CD4-positive, alpha-beta memory T cell (primary cell): ENCODE data around the gene SLC37A2. TPM values are rescaled to one million over a fixed set of nuclear protein-coding genes. Genes with fewer than 3 reads are reported as not detected.

Source experiments
- CTCF ChIA-PET: fragments of 350-600 bp; sonication (Branson Sonifier 250); formaldehyde crosslinking; loops from one replicate; lab custom pipeline; 2021; ENCODE audit warnings: inconsistent platforms; ENCODE audit not compliant: partially characterized antibody; lab: Charles Lee
- POLR2A ChIA-PET: fragments of 350-600 bp; sonication (Branson Sonifier 250); formaldehyde crosslinking; loops from one replicate; lab custom pipeline; 2021; ENCODE audit not compliant: partially characterized antibody; lab: Charles Lee
- DNase-seq, 5 donors: peaks; one replicate each; pipeline versions ENCODE4 v3.0.0 to v3.0.0-alpha.2; 2020 to 2022; ENCODE audit warnings: mixed read lengths in 1 of 5
- H3K27ac ChIP-seq: one replicate; pipeline ENCODE4 v1.7.0; 2013; ENCODE audit warnings: low read depth, low read length
- H3K27me3 ChIP-seq: 2 replicates; pipeline ENCODE4 v1.7.0; 2013; ENCODE audit warnings: mild to moderate bottlenecking, low read length, moderate library complexity; ENCODE audit not compliant: insufficient read depth
- H3K36me3 ChIP-seq: 2 replicates; pipeline ENCODE4 v1.7.0; 2013; ENCODE audit warnings: mild to moderate bottlenecking, low read length, moderate library complexity; ENCODE audit not compliant: insufficient read depth
- H3K4me1 ChIP-seq: 2 replicates; pipeline ENCODE4 v1.7.0; 2013; ENCODE audit warnings: mild to moderate bottlenecking, low read length, moderate library complexity; ENCODE audit not compliant: insufficient read depth
- H3K4me3 ChIP-seq, 2 donors: one replicate each; pipeline ENCODE4 v1.7.0; 2013; ENCODE audit warnings: low read length in 2 of 2, mild to moderate bottlenecking in 1 of 2
- H3K9me3 ChIP-seq, 2 donors: one replicate each; pipeline ENCODE4 v1.7.0; 2013; ENCODE audit warnings: low read length in 2 of 2, control low read depth in 1 of 2; ENCODE audit not compliant: control insufficient read depth in 1 of 2
- H3K27ac Mint-ChIP-seq, 7 donors: one replicate each; pipeline ENCODE4 v1.8.0; 2020 to 2021; ENCODE audit warnings: mixed read lengths in 7 of 7, mild to moderate bottlenecking in 6 of 7, inconsistent platforms in 3 of 7, moderate library complexity in 3 of 7
- H3K27me3 Mint-ChIP-seq, 2 donors: one replicate each; pipeline ENCODE4 v1.8.0; 2020 to 2021; ENCODE audit warnings: mixed read lengths in 2 of 2
- H3K36me3 Mint-ChIP-seq, 2 donors: one replicate each; pipeline ENCODE4 v1.8.0; 2020 to 2021; ENCODE audit warnings: mixed read lengths in 2 of 2, inconsistent platforms in 1 of 2, mild to moderate bottlenecking in 1 of 2
- H3K4me1 Mint-ChIP-seq, 4 donors: one replicate each; pipeline ENCODE4 v1.8.0; 2020 to 2021; ENCODE audit warnings: mixed read lengths in 4 of 4, mild to moderate bottlenecking in 1 of 4
- H3K4me3 Mint-ChIP-seq, 8 donors: one replicate each; pipeline ENCODE4 v1.8.0; 2020 to 2021; ENCODE audit warnings: mixed read lengths in 8 of 8, mild to moderate bottlenecking in 7 of 8, moderate library complexity in 6 of 8, inconsistent platforms in 3 of 8
- H3K9me3 Mint-ChIP-seq, 8 donors: one replicate each; pipeline ENCODE4 v1.8.0; 2020 to 2021; ENCODE audit warnings: mixed read lengths in 8 of 8, mild to moderate bottlenecking in 5 of 8, inconsistent platforms in 3 of 8, moderate library complexity in 1 of 8
- intact Hi-C: fragments of 100-400 bp; cut with micrococcal nuclease; formaldehyde crosslinking; loops from one replicate; pipeline ENCODE4 v1.15.1; 2023
- polyA plus RNA-seq, 2 donors: library from polyadenylated mRNA; unstranded; fragments of 300-500 nt; fragmentation: Illumina TruSeq; gene quantifications; one replicate each; pipeline ENCODE4 v1.2.3, GENCODE V29; 2021
- total RNA-seq, 2 experiments: library from RNA; stranded (reverse); gene quantifications; one replicate each; pipeline ENCODE4 v1.2.3, GENCODE V29; 2021

The SLC37A2 gene
- total and polyA plus RNA-seq, 4 experiments from 2014 or later = 3.8 to 4.8 TPM; not detected in 2

DNA sequence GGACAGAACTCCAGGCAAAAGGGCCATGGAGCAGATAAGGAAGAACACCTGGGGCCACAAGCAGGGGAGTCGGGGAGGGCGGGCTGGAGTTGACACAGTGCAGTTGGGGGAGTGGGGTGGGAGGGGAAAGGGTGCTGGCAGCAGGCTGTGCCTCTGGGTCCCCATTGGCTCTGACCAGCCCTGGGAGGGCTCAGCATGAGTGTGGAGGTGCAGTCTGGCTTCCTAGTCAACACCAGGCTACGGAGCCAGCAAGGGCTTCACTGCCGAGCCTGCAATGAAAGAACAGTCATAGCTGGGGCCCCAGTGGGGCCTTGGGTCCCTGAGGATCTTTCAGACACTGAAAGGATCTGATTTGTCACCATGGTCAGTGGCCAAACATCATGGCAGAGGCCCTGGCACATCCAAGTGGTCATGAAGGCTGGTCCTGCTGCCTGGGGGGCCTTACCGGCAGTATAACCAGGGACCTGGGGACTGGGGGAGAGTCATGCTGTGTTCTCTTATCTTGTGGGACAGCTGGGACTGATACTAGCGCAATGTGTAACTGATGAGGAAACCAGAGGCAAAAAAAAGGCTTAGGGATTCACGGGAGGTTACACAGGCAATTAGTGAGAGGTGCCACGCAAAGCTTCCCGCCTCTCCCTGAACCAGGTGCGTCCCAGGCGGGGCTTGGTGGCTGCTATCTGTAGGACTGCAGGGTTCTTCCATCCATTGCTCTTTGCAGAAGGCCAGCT, 11.6 kb downstream of the SLC37A2 start:
- Histone ChIP-seq H3K27ac (no peak overlapping the region), H3K27me3 (no peaks in the 10 kb centered on the region), H3K36me3 (no peaks in the 10 kb centered on the region), H3K4me3 (no peak overlapping the region), H3K9me3 (no peaks in the 10 kb centered on the region), H3K4me1 (no peaks in the 10 kb centered on the region)
- intact Hi-C loops = no loop called here
- Mint-ChIP-seq H3K27ac (no peak overlapping the region), H3K36me3 (no peaks in the 10 kb centered on the region), H3K4me1 (peaks cover 0 to 8% (median 0%) of the 10 kb centered on the region in 4 donors), H3K4me3 (no peak overlapping the region), H3K9me3 (no peaks in the 10 kb centered on the region), H3K27me3 (peaks cover 7 to 16% of the 10 kb centered on the region in 2 donors)
- DNase-seq = no peak
- CTCF ChIA-PET = no interaction called here
- POLR2A ChIA-PET = no interaction called here

DNA sequence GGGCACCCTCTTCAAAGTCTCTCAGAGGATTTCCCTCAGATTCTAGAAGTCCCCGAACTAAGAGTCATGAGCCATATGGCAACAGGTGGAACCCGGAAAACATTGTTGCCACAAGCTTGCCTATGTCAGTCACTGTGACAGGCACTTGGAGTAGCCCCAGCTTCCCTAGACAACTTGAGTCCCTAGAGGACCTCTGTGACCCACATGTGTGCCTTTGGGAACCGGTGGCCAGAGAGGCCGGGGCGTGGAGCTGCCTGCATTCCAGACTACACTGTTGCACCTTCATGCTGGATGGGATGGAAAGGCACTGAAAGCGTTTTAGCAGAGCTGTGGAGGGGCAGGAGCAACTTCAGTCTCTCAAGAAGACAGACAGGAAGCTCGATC, 12.1 kb downstream of the SLC37A2 start:
- Mint-ChIP-seq H3K27me3 (peaks cover 7 to 18% of the 10 kb centered on the region in 2 donors), H3K36me3 (no peaks in the 10 kb centered on the region), H3K4me1 (peaks cover 0 to 8% (median 0%) of the 10 kb centered on the region in 4 donors), H3K9me3 (no peaks in the 10 kb centered on the region), H3K4me3 (no peak overlapping the region), H3K27ac (peak overlapping the region in 1 of 7 donors; percentile 71)
- intact Hi-C loops = no loop called here
- Histone ChIP-seq H3K4me3 (no peak overlapping the region), H3K36me3 (no peaks in the 10 kb centered on the region), H3K4me1 (no peaks in the 10 kb centered on the region), H3K27ac (no peak overlapping the region), H3K9me3 (no peaks in the 10 kb centered on the region), H3K27me3 (no peaks in the 10 kb centered on the region)
- POLR2A ChIA-PET = no interaction called here
- CTCF ChIA-PET = no interaction called here
- no peak for DNase-seq

DNA sequence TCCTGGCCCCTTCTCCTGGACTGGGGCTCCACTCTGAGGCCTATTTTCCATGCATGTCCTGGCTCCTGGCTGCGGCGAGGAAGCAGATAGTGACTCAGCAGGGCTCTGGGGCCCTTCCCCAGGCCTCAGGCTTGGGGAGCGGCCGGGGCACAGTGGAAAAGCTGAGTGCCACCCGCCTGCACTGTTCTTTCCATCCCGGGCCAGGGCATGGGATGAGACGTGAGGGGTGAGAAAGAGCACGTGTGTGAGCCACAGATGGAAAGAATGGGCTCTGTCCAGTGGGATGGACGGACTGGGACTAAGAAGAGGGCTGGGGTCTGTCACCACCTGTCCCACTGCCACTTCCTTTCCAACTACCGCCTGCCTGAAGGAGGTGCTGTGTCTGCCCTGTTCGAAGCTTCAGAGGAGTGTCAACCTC, 12.8 kb downstream of the SLC37A2 start:
- CTCF ChIA-PET = no interaction called here
- DNase-seq = no peak
- H3K27ac ChIP-seq = no peak overlapping the region
- peaks cover 7 to 16% of the 10 kb centered on the region in 2 donors for H3K27me3 Mint-ChIP-seq
- intact Hi-C loops = no loop called here
- no peaks in the 10 kb centered on the region for H3K9me3 Mint-ChIP-seq
- H3K27ac Mint-ChIP-seq = no peak overlapping the region
- no peaks in the 10 kb centered on the region for H3K36me3 ChIP-seq
- H3K27me3 ChIP-seq = no peaks in the 10 kb centered on the region
- no peak overlapping the region for H3K4me3 Mint-ChIP-seq
- H3K36me3 Mint-ChIP-seq = no peaks in the 10 kb centered on the region
- H3K4me1 Mint-ChIP-seq = peaks cover 0 to 7% (median 0%) of the 10 kb centered on the region in 4 donors
- H3K4me1 ChIP-seq = no peaks in the 10 kb centered on the region
- POLR2A ChIA-PET = no interaction called here
- no peaks in the 10 kb centered on the region for H3K9me3 ChIP-seq
- H3K4me3 ChIP-seq = no peak overlapping the region

DNA sequence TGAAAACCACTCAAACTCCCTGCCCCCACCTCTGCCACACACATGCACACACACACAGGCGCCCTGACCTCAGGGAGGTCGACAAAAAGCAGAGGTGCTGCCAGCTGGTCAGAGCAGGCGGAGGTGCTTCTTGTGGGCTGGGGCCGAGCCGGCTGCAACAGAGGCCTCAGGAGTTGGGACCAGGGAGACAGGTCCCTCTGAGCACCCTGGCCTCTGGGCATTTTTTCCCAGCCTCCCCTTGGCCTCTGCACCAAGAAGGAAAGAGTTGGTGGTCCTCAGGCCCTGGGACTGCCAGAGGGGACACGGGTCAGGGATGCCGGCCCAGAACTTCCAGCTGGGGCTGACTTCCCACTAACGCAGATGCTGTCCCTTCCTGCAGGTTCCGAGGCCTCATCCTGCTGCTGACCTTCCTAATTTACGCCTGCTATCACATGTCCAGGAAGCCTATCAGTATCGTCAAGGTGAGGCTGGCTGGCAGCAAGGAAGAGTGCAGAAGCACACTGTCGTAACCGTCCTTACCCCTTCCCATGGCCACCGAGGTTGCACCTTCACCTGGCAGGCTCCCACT, 13.4 kb downstream of the SLC37A2 start:
- H3K36me3 Mint-ChIP-seq = no peaks in the 10 kb centered on the region
- no peak overlapping the region for H3K27ac ChIP-seq
- DNase-seq = no peak
- no peak overlapping the region for H3K27ac Mint-ChIP-seq
- intact Hi-C loops = no loop called here
- no peaks in the 10 kb centered on the region for H3K4me1 ChIP-seq
- POLR2A ChIA-PET = no interaction called here
- H3K27me3 ChIP-seq = no peaks in the 10 kb centered on the region
- H3K4me3 Mint-ChIP-seq = no peak overlapping the region
- H3K27me3 Mint-ChIP-seq = peaks cover 7 to 11% of the 10 kb centered on the region in 2 donors
- H3K36me3 ChIP-seq = no peaks in the 10 kb centered on the region
- H3K9me3 Mint-ChIP-seq = no peaks in the 10 kb centered on the region
- CTCF ChIA-PET = no interaction called here
- H3K9me3 ChIP-seq = no peaks in the 10 kb centered on the region
- no peak overlapping the region for H3K4me3 ChIP-seq
- peaks cover 0 to 1% (median 0%) of the 10 kb centered on the region in 4 donors for H3K4me1 Mint-ChIP-seq

DNA sequence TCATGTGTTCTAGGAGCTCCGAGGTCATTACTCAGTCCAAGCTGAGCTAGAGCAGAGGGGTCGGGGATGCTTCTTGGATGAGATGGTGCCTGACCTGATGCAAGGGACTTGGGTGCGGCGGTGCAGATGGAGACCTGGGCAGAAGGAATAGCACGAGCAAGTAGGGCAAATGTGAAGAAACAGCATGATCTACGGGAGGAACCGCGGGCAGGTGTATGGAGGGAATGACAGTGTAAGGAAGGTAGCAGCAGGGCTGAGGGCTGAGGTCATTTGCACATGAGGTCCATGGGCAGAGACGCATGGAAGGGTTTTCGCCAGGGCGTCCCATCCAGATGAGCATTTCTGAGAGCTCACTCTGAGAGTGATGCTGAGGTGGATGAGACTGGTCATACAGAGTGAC, 14.9 kb downstream of the SLC37A2 start:
- intact Hi-C loops = no loop called here
- Mint-ChIP-seq H3K9me3 (no peaks in the 10 kb centered on the region), H3K27ac (no peak overlapping the region), H3K4me1 (no peaks in the 10 kb centered on the region), H3K4me3 (no peak overlapping the region), H3K36me3 (no peaks in the 10 kb centered on the region), H3K27me3 (peaks cover 7 to 8% of the 10 kb centered on the region in 2 donors)
- Histone ChIP-seq H3K9me3 (no peaks in the 10 kb centered on the region), H3K36me3 (no peaks in the 10 kb centered on the region), H3K27me3 (no peaks in the 10 kb centered on the region), H3K27ac (no peak overlapping the region), H3K4me3 (no peak overlapping the region), H3K4me1 (no peaks in the 10 kb centered on the region)
- POLR2A ChIA-PET = no interaction called here
- CTCF ChIA-PET = no interaction called here
- no peak for DNase-seq

DNA sequence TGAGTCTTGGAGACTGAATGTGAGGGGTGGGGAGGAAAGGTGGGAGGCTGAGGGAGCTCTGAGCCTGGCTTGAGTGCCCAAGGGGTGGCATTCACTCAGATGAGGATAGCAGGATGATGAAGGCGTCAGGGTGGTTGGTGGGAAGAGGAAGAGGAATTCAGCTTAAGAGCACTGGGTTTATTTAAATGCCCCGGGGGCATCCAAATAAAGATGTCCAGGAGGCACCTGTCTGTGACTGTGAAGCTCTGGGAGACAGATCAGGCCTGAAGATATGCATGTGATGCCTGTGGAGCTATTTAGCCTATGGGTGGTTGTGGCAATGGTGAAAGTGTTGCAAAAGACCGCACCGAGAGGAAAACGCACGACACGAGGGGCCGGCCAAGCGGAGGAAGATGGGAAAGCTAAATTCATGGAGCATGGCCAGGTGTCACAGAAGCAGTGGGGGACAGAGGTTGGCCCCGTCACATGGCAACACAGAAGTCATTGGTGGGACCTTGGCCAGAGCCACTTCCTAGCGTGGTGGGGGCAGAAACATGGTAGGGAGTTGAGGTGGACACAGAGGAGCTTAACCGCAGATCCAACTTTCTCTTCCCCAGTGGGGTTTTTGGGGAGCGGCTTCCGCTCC, 15.5 kb downstream of the SLC37A2 start:
- CTCF ChIA-PET = no interaction called here
- Histone ChIP-seq H3K27me3 (no peaks in the 10 kb centered on the region), H3K27ac (no peak overlapping the region), H3K36me3 (no peaks in the 10 kb centered on the region), H3K9me3 (no peaks in the 10 kb centered on the region), H3K4me1 (no peaks in the 10 kb centered on the region), H3K4me3 (no peak overlapping the region)
- H3K27ac Mint-ChIP-seq = no peak overlapping the region
- DNase-seq = no peak
- H3K4me1 Mint-ChIP-seq = no peaks in the 10 kb centered on the region
- H3K27me3 Mint-ChIP-seq = peaks cover 7 to 8% of the 10 kb centered on the region in 2 donors
- intact Hi-C loops = no loop called here
- no peaks in the 10 kb centered on the region for H3K9me3 Mint-ChIP-seq
- no peaks in the 10 kb centered on the region for H3K36me3 Mint-ChIP-seq
- H3K4me3 Mint-ChIP-seq = no peak overlapping the region
- POLR2A ChIA-PET = no interaction called here

DNA sequence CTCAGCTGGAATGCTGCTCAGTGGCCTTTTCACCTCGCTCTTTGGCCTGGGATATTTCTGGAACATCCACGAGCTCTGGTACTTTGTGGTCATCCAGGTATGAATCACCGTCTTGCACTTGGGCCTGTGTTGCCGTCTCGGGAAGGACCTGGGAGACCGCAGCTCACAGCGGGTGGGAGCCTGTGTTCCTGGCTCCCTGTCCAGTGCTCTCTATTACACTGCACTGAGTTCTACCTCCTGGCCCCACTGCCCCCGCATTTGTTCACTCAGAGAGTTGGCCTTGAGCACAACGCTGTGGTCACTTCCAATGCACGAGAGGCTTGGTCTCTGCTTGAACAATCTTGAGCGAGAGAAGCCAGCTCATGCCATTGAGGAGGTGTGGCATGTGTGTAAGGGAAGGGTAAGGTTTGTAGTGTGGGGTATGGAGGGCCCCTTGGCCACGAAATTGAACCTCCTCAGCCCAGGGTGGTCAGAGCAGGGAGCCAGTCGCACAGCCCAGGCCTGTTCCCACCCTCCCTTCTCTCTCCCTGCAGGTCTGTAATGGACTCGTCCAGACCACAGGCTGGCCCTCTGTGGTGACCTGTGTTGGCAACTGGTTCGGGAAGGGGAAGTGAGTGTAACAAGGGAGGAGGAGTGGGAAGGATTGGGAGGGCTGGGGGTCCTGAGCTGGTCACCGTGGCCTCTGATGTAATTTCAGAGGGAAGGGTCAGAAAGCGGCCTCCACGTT, 16.2 kb downstream of the SLC37A2 start:
- POLR2A ChIA-PET = no interaction called here

More for the DNA sequence above, 16.2 kb downstream of the SLC37A2 start:
- no peak overlapping the region for H3K4me3 ChIP-seq
- DNase-seq = no peak
- Mint-ChIP-seq H3K9me3 (no peaks in the 10 kb centered on the region), H3K27me3 (peaks cover 8 to 11% of the 10 kb centered on the region in 2 donors), H3K4me1 (no peaks in the 10 kb centered on the region), H3K27ac (no peak overlapping the region), H3K36me3 (no peaks in the 10 kb centered on the region), H3K4me3 (no peak overlapping the region)
- no peaks in the 10 kb centered on the region for H3K27me3 ChIP-seq
- intact Hi-C loops = no loop called here
- H3K4me1 ChIP-seq = no peaks in the 10 kb centered on the region
- no peak overlapping the region for H3K27ac ChIP-seq
- no peaks in the 10 kb centered on the region for H3K36me3 ChIP-seq
- H3K9me3 ChIP-seq = no peaks in the 10 kb centered on the region
- CTCF ChIA-PET = no interaction called here
